Transverse colon (tissue), 1 donor: ENCODE data around the gene HMCN1.

Experiments
- EP300 ChIP-seq: sonication (generic); formaldehyde crosslinking; IDR thresholded peaks from one replicate; pipeline ENCODE4 v1.6.1; 2017; ENCODE audit warnings: antibody characterized with exemption, low read depth
- POLR2A ChIP-seq: fragments of 450-650 bp; IDR thresholded peaks from one replicate; pipeline ENCODE4 v1.6.1; 2016; ENCODE audit warnings: antibody characterized with exemption, mild to moderate bottlenecking, moderate library complexity

GRCh38 chr1:185792040-185792439, 57.8 kb downstream of the HMCN1 start:
- TF ChIP-seq EP300: no peak
- no peak for TF ChIP-seq POLR2A
